NCI-H2029 (cell line): ENCODE measurements around the gene LTBR.

ENCODE experiments used
- DNase-seq: peaks from one replicate; lab custom pipeline; 2025; lab: John Stamatoyannopoulos, UW

Gene LTBR

DNA sequence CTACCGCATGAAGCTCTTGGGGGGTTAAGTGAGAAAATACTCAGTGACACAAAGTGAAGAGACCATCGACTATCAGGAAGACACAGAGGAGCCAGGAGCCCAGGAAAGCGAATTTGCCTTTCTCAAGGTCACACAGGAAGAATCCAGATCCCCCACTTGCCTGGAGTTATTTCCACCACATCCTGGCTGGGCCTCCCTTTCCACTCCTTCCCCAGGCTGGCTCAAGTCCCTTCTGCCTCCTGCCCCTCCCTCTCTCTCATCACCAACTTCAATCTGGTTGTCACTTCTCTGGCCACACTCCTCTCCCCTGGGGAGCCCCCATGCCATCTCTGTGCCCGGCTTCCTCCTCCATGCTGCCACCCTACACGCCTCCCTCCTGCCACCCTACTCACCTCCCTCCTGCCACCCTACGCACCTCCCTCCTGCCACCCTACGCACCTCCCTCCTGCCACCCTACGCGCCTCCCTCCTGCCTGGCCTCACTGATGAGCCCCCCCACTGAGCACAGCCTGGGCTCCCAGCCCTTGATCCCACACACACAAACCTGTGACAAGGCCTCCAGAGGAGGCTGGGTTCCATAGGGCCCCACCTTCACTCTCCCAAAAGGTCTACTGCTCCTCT, 14.9 kb upstream of the LTBR start:
- DNase-seq, result no peak

DNA sequence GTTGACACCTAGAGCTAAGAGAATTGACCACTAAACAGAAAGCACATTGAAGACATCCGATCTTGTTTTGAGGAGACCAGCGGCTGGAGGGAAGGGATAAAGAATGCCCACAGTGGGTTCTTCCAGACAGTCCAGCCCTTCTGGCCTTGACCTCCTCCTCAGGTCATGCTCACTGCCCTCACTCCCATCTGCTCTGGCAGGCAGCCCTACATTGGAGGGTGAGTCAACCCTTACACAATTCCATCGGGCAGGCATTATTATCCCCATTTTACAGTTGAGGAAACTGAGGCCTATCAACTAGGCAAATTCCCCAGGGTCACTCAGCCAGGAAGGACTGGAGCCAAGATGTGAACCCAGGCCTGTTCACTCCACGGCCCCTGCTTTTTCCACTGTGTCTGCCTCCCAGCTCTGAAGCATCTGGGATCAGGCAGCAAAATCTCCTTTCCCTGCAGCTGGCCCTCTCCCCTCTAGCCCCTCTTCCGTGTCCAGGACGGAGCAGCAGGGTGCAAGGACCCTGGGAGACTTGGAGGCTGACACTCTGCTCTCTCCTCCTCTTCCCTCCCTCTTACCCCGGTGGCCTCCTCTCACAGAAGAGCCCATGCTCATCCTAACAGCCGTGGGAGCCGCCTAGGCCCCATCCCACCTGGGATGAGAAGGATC, 13.9 kb upstream of the LTBR start:
- no peak for DNase-seq

DNA sequence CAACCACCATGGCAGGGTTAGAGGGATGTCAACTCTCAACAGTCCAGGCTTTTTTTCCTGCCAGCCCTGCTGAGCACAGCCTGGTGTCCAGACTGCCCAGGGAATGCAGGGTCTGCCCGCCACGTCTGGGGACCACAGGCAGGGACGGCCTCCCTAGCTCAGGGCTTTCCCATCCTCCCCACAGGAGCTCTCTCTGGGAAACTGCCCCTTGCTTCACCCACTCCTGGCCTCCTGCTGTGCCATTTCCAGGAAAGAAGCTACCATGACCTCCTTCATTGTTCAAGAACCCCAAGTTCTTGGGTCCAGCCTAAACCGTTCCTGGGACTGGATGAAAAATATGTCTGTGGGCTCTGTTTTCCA, 13.4 kb upstream of the LTBR start:
- no peak for DNase-seq

DNA sequence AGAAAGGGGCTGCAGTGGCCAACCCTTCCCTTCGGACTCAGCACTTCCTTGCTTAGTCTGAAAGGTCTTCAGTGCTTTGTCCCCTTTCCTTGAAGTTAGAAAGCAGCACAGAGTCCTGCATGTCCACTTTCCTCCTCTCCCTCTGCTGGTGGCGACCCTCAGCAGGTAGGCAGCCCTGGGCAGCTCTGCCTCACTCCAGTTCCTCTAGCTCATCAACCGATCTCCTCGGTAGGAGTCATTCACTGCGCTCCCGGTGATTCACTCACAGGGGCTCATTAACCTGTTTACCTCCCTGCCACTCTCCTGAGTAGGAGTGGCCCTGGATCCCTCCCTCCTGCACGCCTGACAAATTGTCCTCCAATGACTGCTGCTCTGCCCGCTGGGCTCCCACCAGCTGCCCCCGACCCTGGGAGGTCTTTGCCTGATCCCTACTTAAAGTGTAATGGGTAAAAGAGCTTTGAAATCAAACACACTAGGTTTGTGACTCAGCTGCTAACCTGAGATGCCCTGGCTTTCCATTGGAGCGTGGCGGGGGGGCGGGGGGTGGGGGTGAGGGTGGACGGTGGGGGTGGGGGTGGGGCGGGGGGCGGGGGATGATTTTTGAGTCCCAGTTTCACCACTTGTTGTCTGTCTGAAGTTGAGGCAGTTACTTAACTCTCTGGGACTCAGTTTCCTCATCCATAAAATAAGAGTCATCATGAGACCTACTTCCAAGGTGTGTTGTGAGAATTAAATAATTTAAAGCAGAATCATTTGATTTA, 12.8 kb upstream of the LTBR start:
- DNase-seq, result peak; percentile 95

DNA sequence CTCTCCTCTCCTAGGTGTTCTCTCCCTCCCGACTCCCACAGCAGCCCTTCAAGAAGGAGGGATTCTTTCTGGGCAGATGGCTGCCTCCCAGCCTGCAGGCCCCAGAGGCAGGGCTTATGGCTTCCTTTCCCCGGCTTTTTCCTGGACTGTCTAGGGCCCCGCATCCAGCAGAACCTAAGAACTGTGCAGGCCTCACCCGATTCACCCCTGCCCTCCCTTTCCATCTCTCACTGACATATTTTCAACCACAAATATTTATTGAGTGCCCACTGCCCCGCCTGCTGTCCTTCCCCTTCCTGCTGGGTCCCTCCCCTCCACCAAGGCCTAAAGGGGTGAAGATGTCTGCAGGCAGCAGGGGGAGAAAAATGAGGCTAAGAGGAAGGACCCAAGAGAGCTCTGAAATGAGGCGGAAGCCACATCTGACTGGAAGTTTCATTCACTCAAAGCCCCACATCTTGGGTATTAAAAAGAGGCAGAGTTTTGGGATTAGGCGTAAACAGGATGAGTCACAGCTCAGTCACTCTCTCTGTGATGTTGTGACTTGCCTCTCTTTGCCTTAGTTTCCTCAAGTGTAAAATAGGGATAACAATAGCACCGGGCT, 11.5 kb upstream of the LTBR start:
- peak; percentile 86 for DNase-seq

DNA sequence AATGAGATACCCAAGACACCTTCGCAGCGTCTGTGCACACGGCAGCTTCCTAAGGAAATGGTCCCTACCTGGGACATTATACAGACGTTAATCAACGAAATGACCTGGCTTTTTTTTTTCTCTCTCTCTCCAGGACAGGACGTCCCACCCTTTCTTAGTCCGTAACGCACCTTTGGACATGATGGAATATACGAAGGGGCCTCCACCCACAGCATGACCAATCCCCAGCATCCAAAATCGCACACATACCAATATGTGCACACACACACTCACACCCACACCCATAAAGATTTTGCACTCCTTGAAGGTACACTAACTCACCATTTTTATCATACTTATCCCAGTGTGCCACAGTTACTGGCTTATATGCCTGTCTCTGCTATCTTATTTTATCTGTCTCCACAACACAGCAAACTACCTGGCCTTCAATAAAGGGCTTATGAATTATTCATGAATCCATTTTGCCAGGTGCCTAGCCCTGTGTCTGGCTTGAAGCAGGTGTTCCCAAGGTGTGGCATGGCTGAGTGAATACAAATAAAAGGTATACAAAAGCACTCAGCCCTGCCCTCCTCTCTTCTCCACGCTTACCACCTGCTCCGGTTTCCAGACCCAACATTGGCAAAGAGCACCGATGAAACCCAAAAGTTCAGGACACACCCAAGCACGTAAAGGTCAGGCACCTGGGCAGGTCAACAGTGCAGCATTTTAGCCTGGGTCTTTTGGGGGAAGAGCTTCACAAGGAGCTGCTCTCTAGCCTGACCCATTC, 10.8 kb upstream of the LTBR start:
- peak; percentile 95 for DNase-seq

DNA sequence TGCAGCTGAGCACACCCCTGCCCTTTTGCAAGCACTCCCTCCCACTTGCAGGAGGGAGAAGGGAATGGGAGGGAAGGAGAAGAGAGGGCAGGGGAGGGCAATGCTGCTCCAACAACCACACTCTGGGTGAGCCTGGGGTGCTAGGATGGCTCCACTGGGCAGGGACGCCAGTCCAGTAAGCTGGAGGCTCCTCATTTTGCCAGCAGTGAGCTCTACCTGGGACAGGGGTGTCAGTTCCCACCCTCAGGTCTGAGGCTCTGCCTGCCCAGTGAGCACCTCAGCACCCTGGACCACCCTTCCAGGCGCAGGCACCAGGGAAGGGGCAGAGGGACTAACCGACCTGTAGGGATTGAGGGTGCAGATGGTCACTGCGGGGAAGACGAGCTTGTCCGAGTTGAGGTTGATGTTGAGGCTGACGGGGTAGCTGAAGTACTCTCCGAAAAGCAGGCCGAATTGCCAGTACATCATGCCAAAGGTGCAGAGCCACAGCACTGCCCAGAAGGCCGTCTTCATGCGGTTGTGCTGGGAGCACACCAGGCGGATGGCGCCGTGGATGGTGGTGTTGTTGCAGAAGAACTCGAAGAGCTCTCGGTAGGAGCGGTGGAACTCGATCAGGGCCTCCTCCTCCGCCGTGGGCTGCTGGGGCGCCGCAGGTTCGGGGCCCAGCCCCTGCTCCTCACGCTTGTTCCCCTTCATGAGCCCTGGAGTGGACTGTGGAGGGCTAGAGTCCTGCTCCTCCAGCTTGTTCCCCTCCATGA, 9.8 kb upstream of the LTBR start:
- peak; percentile 43 for DNase-seq

DNA sequence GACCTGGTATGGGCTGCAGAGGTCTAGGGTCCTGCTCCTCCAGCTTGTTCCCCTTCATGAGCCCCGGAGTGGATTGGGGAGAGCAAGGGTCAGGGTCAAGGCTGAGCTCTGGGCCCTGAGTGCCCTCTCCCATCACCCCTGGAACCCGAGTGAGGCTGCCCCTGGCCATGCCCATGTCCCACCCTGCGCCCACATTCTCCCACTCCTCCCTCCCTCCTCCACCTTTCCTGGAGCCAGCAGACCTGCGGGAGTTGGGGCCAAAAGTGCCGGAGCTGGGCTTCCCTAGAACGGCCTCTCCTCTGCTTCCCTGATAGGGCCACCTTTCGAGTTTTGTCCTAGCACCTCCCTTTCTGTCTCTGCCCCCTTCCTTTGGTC, 9.2 kb upstream of the LTBR start:
- no peak for DNase-seq

DNA sequence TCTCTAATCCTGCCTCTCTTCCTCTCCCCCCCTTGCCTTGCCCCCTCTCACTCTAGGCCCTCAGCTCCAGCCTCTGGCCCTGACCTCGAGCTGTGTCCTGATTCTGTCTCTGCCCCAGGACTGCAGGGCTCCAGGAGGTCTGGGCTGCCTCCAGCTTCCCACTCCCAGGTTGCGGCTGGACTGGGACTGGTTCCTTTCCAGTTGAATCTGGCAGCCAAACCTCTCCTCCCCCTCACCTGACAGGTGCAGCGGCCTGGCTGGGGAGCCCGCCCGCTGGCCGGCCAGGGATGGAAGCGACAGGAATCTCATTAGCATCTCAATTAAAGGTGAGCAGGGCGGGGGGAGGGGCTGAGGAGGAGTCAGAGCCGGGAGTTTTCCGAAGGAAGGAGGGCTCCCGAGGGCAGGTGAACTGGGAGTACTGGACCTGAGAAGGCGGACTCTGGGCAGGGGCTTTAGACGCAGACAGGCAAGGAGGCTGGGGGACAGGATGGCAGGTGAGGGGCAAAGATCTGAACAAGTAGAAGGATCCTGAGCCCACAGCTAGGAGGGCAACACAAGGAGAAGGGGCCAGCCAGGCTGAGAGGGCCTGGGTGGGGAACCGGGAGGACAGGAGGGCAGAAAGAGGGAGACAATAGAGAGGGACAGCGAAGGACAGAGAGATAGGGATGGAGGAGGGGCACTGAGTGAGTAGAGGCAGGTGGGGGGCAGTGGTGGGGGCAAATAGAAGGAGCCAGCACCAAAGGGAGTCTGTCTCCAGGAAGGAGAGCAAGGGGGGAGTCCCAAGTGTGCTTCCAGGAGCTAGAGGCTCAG, 8.5 kb upstream of the LTBR start, which contains the start of gene SCNN1A:
Gene SCNN1A, minus strand, starts transcription at position 295 of the 810 bp plus-strand sequence. CDS start 780 bp downstream, outside the sequence.
- DNase-seq, result peak; percentile 93

DNA sequence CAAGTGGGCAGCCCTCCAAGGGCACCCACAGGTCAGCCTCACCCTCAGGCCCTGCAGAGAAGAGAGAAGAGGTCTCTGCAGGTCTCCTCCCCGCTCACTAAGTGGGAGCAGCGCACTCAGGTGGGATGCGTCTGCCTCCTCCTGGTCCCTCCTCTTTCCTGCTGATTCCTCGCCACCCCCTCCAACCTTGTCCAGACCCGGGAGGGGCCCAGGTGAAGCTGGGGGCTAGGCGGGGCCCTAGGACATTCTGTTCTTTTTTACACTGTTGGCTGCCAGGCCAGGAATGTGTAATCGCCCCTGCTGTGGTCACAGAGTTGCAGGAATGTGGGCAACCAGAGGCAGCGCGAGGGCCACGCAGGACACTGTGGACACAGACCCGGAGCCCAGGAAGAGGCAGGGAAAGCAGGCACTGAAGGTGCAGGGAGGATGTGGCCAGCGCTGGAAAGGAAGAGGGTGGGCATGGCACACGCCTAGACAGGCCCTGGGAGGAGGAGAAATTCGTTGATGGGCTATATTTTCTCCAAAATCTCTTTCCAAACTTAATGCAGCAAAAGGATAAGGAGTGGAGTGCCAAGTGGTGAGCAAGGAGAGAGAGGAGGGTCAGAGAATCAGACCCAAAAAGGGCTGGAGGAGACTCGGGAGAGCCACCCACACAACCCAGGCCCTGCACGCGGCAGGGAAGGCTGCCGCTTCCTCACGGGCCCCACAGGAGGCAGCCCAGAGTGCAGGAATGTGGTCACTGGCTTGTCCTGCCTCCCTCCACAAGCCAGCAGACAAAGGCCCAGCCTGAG, 7.7 kb upstream of the LTBR start:
- DNase-seq, result no peak

DNA sequence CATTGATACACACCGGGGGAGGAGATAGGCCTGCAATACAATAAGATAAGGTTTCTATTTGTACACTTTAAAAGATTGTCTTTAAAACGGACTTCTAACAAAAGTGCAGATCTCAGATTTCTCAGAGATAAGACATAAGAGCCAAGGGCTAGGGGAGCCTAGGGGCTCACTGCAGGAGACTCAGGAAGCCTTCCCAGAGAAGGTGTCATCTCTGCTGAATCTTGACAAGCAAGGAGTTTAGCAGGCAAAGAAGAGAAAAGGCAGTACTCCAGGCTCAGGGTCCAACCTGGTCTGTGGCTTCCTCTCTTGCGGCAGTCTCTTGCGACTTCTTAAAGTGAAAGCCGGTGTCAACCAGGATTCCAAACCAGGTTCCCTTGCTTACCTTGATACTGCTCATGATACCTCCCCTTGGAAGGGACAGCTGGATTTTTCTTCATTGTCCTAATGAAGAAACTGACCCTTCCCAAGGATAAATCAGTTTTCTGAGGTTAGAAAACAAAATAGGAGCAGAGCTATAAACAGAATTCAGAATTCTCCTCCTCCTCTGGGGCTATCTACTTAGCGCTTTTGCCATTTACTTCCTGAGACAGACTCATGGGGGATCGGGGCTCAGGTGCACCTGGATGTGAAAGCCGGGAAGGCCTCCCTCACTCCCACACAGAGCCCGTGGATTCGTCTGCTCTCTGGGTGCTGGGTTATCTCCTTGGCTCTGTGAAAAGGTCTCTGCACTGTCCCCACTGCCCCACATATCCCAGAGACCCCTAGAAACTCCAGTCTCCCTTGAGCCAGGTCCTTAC, 6.9 kb upstream of the LTBR start:
- no peak for DNase-seq

DNA sequence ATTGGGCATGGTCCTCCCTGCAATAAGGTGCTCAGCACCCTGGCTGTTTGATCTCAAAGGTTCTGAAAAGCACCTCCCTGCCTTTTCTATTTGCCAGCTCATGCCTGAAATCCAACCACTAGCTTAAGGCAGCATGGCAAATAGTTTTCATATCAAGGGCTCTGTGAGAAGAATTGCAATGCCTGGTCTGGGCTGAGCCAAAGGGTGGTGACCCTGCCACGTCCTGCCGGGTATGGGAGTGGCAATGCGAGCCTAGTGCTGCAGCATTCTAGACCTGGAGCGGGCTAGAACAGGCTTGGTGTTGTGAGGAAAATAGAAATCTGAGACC, 6.3 kb upstream of the LTBR start:
- DNase-seq, result no peak

DNA sequence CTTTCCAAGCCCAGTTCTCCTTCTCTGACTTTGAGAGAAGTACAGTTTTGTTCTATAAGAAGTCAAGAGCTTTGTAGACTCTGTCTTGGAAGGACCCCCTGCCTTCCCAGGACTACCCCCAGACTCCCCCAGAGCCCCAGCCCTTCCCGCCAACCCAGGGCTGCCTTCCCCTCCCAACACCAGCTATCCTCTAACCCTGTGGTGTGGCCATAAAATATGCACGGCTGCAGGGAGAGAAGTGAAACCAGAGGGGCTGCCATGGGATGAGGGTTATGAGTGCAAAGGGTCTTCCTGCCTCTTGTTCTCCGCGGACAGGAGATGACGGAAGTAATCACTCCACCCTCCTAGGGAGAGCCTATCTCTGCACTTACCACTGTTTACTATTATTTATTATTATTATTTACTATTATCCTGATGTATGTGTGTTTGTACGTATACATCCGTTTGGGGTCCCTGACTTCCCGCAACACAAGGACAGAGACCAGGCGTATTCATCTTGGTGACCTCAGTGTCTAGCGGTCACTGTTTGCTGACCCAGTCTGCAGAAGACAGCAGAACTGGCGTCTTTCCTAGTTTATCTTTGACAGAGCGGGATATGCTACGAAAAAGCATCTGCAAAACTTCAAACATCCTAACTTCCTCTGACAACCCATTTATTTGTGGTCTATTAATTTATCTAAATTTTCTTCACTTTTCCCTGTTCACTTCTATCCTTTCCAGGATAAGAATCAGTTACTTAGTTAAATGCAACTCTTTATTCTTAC, 5.1 kb upstream of the LTBR start:
- no peak for DNase-seq

DNA sequence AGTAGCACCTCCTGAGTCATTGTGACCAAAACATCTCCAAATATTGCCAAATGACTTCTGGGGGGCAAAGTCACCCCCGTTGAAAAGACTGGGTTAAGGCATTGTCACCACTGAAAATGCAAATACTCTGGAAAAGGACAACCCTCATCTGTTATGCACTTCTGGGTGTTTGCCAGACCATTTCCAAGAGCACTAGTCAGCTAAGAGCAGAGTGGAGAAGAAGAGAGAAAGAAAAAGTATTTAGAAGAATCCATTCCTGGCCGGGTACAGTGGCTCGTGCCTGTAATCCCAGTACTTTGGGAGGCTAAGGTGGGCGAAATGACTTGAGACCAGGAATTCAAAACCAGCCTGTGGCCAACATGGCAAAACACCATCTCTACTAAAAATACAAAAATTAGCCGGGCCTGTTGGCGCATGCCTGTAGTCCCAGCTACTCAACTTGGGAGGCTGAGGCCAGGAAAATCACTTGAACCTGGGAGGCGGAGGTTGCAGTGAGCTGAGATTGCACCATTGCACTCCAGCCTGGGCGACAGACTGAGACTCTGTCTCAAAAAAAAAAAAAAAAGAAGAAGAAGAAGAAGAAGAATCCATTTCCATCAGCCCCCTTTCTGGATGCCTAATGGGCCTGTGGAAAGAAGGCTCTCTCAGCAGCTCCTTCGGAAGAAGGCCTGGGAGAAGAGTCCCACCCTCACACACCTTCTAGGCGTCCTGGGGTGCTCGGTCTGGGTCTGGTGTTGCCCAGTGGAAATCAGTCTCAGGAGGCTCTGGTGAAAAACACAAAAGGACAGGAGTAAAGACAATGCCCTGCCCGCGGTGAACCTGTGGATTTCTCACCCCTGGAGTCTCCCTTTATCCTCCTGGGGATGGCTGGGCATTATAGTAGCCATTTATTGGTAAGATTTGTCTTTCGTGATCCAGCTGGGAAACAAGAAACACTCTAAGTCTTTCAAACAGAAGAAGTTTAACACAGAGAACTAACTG, 3.5 kb upstream of the LTBR start:
- DNase-seq, result no peak

DNA sequence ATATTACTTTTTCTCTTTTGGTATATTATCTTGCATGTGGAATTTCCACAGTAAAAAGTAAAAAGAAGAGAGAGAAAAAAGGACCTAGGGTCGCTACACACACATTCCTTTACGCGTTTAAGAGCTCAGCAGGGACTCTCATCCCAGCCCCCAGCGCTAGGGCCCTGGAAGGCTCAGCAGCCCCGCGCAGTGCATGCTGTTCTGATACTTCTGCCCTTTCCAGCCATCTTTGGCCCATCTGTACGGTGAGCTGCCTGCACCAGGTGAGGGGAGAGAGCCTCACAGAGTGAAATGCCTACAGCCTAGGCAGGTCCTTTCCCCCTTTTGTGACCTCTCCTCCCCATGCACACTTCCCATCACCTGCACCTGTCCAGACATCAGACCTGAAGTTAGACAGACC, 1.6 kb upstream of the LTBR start:
- DNase-seq, result no peak

DNA sequence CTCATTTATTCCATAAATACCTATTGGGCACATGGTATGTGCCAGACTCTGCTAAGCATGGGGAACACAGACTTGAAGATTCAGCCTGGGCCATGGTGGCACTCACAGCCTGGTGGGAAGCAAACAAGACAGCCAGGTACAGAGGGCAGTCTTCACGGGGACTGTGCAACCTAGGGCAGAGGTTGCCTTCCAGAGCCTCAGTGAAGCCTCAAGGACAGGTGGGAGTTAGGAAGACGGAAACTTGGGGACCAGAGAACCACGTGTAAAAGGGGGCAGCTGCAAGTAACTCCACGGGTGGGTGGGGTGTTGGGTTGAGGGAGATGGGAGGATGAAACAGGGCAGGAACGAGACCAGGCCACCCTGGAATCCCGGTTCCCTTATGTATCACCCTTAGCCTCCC, 980 bp upstream of the LTBR start:
- no peak for DNase-seq
